GM12865 (cell line): Measurements from ENCODE around the gene ITM2C.
A peak's percentile ranks its signal among the peaks of the same experiment; 100 is the strongest.

Source experiments
- DNase-seq: peaks from one replicate; pipeline ENCODE4 v3.0.0; 2010; ENCODE audit warnings: low read depth
- H3K4me3 ChIP-seq: 2 replicates; pipeline ENCODE4 v1.5.1; 2011; ENCODE audit warnings: mild to moderate bottlenecking, low read depth, low read length, control low read depth
- TF ChIP-seq, protein P1 (sequence below): IDR thresholded peaks from 2 replicates; pipeline ENCODE4 v1.5.1; 2011; ENCODE audit warnings: low read length, control low read depth, low read depth, inconsistent platforms; ENCODE audit not compliant: insufficient read depth; ENCODE audit errors: missing control alignments

The ITM2C gene

DNA sequence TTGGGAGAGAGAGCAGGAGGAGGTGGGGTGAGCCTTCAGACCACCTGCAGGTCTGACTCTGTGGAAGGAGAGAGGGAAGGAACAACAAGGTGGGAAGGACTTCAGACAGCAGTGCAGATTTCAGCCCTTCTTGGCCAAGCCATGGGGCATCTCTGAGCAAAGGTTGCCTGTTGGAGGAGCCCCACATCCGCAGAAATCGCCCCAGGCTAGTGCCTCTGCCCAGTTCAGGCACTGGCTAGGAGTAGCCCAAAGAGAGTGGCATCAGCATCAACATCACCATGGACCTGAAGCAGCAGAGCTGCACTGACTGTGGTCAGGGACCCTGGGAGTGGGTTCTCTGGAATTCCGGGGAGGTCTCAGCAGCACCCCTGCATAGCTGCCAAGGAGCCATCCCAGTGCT is 50.1 kb downstream of the ITM2C start:
- TF ChIP-seq, protein P1, sequence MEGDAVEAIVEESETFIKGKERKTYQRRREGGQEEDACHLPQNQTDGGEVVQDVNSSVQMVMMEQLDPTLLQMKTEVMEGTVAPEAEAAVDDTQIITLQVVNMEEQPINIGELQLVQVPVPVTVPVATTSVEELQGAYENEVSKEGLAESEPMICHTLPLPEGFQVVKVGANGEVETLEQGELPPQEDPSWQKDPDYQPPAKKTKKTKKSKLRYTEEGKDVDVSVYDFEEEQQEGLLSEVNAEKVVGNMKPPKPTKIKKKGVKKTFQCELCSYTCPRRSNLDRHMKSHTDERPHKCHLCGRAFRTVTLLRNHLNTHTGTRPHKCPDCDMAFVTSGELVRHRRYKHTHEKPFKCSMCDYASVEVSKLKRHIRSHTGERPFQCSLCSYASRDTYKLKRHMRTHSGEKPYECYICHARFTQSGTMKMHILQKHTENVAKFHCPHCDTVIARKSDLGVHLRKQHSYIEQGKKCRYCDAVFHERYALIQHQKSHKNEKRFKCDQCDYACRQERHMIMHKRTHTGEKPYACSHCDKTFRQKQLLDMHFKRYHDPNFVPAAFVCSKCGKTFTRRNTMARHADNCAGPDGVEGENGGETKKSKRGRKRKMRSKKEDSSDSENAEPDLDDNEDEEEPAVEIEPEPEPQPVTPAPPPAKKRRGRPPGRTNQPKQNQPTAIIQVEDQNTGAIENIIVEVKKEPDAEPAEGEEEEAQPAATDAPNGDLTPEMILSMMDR, result no peak
- DNase-seq, result no peak
- H3K4me3 ChIP-seq, result no peak overlapping the region

DNA sequence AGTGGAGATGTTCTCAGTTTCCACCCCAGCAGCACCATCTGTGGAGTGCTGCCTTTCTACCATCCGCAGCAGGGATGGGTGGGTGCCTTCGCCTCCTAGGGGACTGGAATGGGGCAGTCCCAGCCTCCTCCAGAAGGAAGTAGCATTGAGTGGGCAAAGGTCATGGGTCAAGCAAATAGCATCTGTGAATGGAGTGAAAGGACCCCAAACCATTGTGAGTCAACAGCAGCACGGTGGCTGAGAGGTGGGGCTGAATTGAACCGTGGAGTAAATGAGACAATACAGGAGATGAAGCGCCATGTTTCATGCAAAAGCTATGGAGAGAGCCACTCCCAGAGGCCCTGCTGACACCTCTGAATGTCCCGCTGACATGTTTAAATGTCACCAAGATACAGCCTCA is 50.6 kb downstream of the ITM2C start:
- DNase-seq, result no peak
- H3K4me3 ChIP-seq, result no peak overlapping the region
- TF ChIP-seq, protein P1, result no peak

DNA sequence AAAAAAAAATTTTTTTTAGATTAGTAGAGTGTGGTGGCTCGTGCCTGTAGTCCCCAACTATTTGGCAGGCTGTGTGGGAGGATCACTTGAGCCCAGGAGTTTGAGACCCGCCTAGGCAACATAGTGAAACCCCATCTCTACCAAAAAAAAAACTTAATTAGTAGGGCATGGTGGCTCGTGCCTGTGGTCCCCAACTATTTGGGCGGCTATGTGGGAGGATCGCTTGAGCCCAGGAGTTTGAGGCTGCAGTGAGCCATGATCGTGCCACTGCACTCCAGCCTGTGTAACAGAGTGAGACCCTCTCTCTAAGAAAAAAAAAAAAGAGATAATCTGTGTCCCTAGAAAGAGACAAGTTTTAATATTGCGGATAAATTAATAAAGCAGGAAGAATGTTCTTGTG is 51.5 kb downstream of the ITM2C start:
- no peak for DNase-seq
- TF ChIP-seq, protein P1, result no peak
- H3K4me3 ChIP-seq, result no peak overlapping the region

DNA sequence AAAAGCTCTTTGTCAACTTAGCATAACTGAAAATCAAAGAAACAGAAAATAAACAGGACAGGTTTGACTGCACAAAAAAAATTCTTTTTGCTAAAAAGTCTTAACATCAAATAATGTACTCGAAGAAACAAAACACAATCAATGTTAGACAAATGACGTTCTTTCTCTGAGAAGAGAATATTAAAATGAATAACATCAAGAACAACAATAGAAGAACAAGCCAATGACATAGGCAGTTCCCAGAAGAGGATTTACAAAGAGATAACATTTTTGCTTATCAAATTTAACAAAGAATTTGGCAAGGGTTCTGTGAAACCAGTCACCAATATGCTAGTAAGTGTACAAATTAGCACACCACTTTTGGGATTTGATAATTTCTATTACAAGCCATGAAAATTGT is 54.5 kb downstream of the ITM2C start:
- no peak for DNase-seq
- TF ChIP-seq, protein P1, result no peak
- peak overlapping the region; percentile 75 for H3K4me3 ChIP-seq

DNA sequence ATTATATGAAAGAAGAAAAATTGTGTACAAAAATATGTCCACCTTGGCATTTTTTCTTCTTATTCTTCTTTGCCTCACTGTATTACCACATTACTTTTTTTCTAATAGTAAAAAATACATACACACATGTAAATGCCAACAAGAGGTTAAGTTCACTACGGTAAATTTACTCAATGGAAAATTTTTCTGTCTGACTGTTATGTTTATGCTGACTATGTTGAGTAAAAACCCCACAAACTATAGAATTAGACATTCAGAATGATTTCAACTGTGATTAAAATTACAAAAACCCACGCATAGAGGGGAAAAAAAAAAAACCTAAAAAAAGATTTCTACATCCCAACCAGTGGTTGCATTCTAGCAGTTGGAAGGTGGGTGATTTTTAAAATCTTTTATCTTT is 54.9 kb downstream of the ITM2C start:
- DNase-seq, result no peak
- TF ChIP-seq, protein P1, result no peak

DNA sequence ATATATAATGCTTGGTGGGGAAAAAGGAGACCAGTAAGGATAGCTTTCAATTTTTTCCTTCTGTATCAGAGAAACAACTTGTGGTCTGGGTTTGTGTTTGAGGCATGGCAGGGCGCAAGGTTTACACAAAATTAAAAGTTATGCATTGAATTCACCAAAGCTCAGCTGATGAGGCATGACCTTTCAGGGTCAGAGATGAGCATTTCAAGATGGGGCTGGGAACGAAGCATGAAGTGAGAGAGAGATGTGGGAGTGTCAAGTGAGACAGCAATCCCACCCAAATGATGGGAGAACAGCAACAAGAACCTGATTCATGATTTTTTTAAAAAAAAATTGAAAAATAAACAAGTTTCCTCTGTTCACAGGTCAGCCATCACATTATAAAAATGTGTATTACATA is 55.4 kb downstream of the ITM2C start:
- peak overlapping the region; percentile 75 for H3K4me3 ChIP-seq
- TF ChIP-seq, protein P1, result no peak
- DNase-seq, result peak; percentile 58

More for the DNA sequence above, 54.9 kb downstream of the ITM2C start:
- peak overlapping the region; percentile 75 for H3K4me3 ChIP-seq

DNA sequence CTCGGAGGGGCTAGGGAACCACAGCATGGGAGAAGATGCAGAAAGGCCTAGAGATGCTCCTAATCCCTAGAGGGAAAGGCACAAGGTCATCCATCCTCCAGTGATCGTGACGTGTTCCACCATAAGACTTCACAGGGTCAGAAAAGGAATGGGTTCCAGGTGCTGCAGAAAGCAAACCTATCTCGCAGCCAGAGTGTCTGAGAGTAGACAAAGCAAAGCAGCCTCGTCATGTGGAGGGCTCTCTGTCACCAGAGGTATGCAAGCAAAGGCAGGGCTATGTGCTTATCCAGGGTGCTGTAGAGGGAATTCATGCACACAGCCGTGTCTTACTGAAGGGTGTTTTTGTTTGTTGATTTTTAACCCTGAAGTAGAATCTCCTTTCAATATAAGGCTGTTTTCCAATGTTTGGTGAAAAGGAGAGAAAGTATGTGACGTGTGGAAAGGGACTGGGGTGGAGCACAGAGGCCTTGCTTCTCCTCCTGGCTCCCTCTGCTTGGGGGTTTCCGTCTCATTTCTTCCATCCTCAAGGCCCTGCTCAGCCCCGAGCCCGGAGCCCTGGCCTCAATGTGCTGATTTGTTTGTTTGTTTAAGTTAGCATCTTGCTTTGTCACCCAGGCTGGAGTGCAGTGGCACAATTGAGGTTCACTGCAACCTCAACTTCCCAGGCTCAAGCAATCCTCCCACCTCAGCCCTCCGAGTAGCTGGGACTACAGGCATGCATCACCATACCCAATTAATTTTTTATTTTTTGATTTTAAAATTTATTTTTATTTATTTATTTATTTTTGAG is 57.3 kb downstream of the ITM2C start:
- TF ChIP-seq, protein P1, result no peak
- H3K4me3 ChIP-seq, result peak overlapping the region; percentile 75

More for the DNA sequence above, 57.3 kb downstream of the ITM2C start:
- peak; percentile 42 for DNase-seq
